OCI-LY3 (cell line): ENCODE data around the gene FAF2.

Experiments
- H2AFZ ChIP-seq: fragments of 200-600, 300-600 bp; shearing (Covaris generic); 2 replicates; pipeline ENCODE4 v1.6.0; 2014; ENCODE audit warnings: antibody characterized with exemption, low read depth, low read length
- H3K27ac ChIP-seq: fragments of 200-600, 300-600 bp; sonication (generic); 2 replicates; pipeline ENCODE4 v1.5.1; 2014; ENCODE audit warnings: mild to moderate bottlenecking, low read length, moderate library complexity, mixed read lengths
- H3K27me3 ChIP-seq: fragments of 200-600, 300-600 bp; sonication (generic); 2 replicates; pipeline ENCODE4 v1.6.1; 2014; ENCODE audit warnings: low read depth, low read length, mixed read lengths
- H3K36me3 ChIP-seq: fragments of 200-600, 300-600 bp; sonication (generic); replicated peaks from 2 replicates; pipeline ENCODE3; 2014; ENCODE audit warnings: low read depth, low read length, mixed read lengths
- H3K4me1 ChIP-seq: fragments of 300-600, 200-600 bp; sonication (generic); 2 replicates; pipeline ENCODE4 v1.6.1; 2014; ENCODE audit warnings: low read length, mixed read lengths
- H3K4me2 ChIP-seq: fragments of 200-600, 300-600 bp; sonication (generic); 2 replicates; pipeline ENCODE4 v1.6.1; 2014; ENCODE audit warnings: low read length, mixed read lengths
- H3K4me3 ChIP-seq: fragments of 300-600, 200-600 bp; sonication (generic); 2 replicates; pipeline ENCODE4 v1.5.1; 2014; ENCODE audit warnings: antibody characterized with exemption, mild to moderate bottlenecking, low read length, moderate library complexity
- H3K79me2 ChIP-seq: fragments of 300-600, 200-600 bp; shearing (Covaris generic); 2 replicates; pipeline ENCODE4 v1.6.1; 2014; ENCODE audit warnings: mild to moderate bottlenecking, low read length, mixed read lengths
- H3K9ac ChIP-seq: fragments of 300-600, 200-600 bp; shearing (Covaris generic); 2 replicates; pipeline ENCODE4 v1.6.0; 2014; ENCODE audit warnings: mild to moderate bottlenecking, low read length, moderate library complexity
- H3K9me3 ChIP-seq: fragments of 200-600, 300-600 bp; shearing (Covaris generic); 2 replicates; pipeline ENCODE4 v1.6.1; 2014; ENCODE audit warnings: low read length, mixed read lengths; ENCODE audit not compliant: insufficient read depth
- H4K20me1 ChIP-seq: fragments of 200-600, 300-600 bp; sonication (generic); 2 replicates; pipeline ENCODE4 v1.6.1; 2016; ENCODE audit warnings: low read length, mixed read lengths; ENCODE audit not compliant: insufficient read depth
- EZH2phosphoT487 ChIP-seq: fragments of 200-600 bp; shearing (Covaris generic); IDR thresholded peaks from 2 replicates; pipeline ENCODE4 v1.6.1; 2018; ENCODE audit warnings: antibody characterized with exemption, mixed run types, low read depth
- TF ChIP-seq, protein P1 (sequence below): fragments of 200-600, 300-600 bp; sonication (generic); IDR thresholded peaks from 2 replicates; pipeline ENCODE4 v1.5.1; 2014; ENCODE audit warnings: antibody characterized with exemption, low read length, low read depth

Gene FAF2

DNA sequence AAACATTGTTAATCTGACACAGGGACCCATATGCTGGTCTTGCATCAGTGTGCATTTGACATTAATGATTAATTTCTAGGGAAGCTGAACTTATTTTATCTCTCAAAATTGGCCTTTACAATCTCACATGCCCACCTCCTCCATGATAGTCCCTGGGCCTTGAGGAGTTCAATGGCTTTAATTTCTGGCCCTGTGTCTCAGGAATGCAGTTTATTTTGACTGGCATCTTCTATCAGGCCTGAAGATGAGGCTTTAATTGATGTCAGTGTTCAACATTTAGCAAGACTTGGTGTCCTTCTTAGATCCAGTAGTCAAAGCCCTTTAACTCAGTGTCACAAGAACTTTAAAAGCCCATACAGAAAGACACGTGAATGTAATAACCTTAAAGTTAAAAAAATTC lies 21.3 kb upstream of the FAF2 start:
- no peaks in the 10 kb centered on the region for H3K36me3 ChIP-seq
- H4K20me1 ChIP-seq, result no peaks in the 10 kb centered on the region
- H3K4me1 ChIP-seq, result no peaks in the 10 kb centered on the region
- H2AFZ ChIP-seq, result no peak overlapping the region
- no peak for TF ChIP-seq EZH2phosphoT487
- TF ChIP-seq, protein P1, sequence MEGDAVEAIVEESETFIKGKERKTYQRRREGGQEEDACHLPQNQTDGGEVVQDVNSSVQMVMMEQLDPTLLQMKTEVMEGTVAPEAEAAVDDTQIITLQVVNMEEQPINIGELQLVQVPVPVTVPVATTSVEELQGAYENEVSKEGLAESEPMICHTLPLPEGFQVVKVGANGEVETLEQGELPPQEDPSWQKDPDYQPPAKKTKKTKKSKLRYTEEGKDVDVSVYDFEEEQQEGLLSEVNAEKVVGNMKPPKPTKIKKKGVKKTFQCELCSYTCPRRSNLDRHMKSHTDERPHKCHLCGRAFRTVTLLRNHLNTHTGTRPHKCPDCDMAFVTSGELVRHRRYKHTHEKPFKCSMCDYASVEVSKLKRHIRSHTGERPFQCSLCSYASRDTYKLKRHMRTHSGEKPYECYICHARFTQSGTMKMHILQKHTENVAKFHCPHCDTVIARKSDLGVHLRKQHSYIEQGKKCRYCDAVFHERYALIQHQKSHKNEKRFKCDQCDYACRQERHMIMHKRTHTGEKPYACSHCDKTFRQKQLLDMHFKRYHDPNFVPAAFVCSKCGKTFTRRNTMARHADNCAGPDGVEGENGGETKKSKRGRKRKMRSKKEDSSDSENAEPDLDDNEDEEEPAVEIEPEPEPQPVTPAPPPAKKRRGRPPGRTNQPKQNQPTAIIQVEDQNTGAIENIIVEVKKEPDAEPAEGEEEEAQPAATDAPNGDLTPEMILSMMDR, result no peak
- H3K4me2 ChIP-seq, result no peak overlapping the region
- H3K27me3 ChIP-seq, result no peaks in the 10 kb centered on the region
- 0 out of 2 replicates have a peak, but pooled peaks cover 3% of the 10 kb centered on the region for H3K9me3 ChIP-seq
- H3K9ac ChIP-seq, result no peak overlapping the region
- H3K27ac ChIP-seq, result no peak overlapping the region
- H3K4me3 ChIP-seq, result no peak overlapping the region
- H3K79me2 ChIP-seq, result no peaks in the 10 kb centered on the region

DNA sequence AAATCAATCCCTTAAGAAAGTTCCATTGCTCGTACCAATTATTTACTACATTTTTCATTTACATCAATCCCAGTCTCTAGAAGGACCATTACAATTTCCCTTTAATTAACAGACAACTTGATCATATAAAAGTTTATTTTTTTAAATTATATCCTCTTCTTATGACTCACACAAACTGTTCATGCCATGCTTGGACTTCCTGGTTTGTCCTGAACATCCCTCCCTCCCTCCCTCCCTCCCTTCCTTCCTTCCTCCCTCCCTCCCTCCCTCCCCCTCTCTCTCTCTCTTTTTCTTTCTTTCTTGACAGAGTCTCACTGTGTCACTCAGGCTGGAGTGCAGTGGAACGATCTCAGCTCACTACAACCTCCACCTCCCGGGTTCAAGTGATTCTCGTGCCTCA lies 20.2 kb upstream of the FAF2 start:
- Histone ChIP-seq H2AFZ (no peak overlapping the region), H3K4me1 (no peaks in the 10 kb centered on the region), H3K9me3 (0 out of 2 replicates have a peak, but pooled peaks cover 3% of the 10 kb centered on the region), H3K27ac (no peak overlapping the region), H4K20me1 (no peaks in the 10 kb centered on the region), H3K27me3 (no peaks in the 10 kb centered on the region), H3K79me2 (no peaks in the 10 kb centered on the region), H3K9ac (no peak overlapping the region), H3K4me3 (no peak overlapping the region), H3K4me2 (no peak overlapping the region), H3K36me3 (no peaks in the 10 kb centered on the region)
- TF ChIP-seq, protein P1, result no peak
- no peak for TF ChIP-seq EZH2phosphoT487

DNA sequence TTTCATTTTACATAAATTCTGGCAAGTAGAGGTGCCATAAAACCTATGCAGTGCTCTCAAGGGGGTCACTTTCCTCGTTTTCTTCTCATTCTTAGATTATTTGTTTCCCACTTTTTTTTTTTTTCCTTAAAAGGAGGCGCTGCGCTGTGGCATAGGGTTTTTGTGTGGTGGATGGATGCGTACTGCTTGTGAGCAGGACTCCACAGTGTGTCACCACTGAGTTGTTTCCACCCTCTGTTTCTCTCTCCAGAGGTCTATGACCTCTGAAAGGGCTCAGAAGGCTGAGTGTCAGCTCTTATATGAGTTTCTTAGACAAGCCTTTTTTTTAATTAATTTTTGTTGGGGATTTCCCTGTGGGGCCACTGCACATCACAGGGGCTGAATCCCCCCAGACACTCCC lies 18.2 kb upstream of the FAF2 start:
- Histone ChIP-seq H3K27ac (no peak overlapping the region), H3K4me2 (no peak overlapping the region), H3K9me3 (0 out of 2 replicates have a peak, but pooled peaks cover 3% of the 10 kb centered on the region), H3K4me3 (no peak overlapping the region), H4K20me1 (no peaks in the 10 kb centered on the region), H3K79me2 (no peaks in the 10 kb centered on the region), H3K27me3 (no peaks in the 10 kb centered on the region), H3K9ac (no peak overlapping the region), H3K4me1 (no peaks in the 10 kb centered on the region), H3K36me3 (no peaks in the 10 kb centered on the region), H2AFZ (no peak overlapping the region)
- no peak for TF ChIP-seq EZH2phosphoT487
- TF ChIP-seq, protein P1, result no peak

DNA sequence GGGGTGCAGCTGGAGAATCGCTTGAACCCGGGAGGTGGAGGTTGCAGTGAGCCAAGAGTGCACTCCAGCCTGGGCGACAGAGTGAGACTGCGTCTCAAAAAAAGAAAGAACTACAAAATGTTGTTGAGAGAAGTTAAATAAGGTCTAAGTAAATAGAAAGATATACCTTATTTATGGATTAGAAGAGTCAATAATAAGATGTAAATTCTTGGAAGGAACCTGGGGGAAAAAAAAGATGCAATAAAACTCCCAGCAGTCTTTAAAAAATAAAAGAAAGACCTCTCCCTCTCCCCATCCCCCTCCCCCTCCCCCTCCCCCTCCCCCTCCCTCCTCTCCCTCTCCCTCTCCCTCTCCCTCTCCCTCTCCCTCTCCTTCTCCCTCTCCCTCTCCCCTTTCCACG lies 15.5 kb upstream of the FAF2 start:
- Histone ChIP-seq H3K79me2 (no peaks in the 10 kb centered on the region), H3K4me3 (no peak overlapping the region), H2AFZ (no peak overlapping the region), H3K4me1 (peaks cover 5% of the 10 kb centered on the region), H4K20me1 (no peaks in the 10 kb centered on the region), H3K4me2 (no peak overlapping the region), H3K27ac (no peak overlapping the region), H3K9ac (no peak overlapping the region), H3K36me3 (no peaks in the 10 kb centered on the region), H3K9me3 (no peaks in the 10 kb centered on the region), H3K27me3 (no peaks in the 10 kb centered on the region)
- TF ChIP-seq EZH2phosphoT487, result no peak
- TF ChIP-seq, protein P1, result no peak
